ENCODE data around the gene HABP4. TPM values are rescaled to one million over a fixed set of nuclear protein-coding genes. Genes with fewer than 3 reads are reported as not detected.
A peak's percentile ranks its signal among the peaks of the same experiment; 100 is the strongest.

The HABP4 gene
- total and polyA plus RNA-seq, 3 donors from 2014 or later: 30.6 to 67.2 (median 46.9) TPM

DNA sequence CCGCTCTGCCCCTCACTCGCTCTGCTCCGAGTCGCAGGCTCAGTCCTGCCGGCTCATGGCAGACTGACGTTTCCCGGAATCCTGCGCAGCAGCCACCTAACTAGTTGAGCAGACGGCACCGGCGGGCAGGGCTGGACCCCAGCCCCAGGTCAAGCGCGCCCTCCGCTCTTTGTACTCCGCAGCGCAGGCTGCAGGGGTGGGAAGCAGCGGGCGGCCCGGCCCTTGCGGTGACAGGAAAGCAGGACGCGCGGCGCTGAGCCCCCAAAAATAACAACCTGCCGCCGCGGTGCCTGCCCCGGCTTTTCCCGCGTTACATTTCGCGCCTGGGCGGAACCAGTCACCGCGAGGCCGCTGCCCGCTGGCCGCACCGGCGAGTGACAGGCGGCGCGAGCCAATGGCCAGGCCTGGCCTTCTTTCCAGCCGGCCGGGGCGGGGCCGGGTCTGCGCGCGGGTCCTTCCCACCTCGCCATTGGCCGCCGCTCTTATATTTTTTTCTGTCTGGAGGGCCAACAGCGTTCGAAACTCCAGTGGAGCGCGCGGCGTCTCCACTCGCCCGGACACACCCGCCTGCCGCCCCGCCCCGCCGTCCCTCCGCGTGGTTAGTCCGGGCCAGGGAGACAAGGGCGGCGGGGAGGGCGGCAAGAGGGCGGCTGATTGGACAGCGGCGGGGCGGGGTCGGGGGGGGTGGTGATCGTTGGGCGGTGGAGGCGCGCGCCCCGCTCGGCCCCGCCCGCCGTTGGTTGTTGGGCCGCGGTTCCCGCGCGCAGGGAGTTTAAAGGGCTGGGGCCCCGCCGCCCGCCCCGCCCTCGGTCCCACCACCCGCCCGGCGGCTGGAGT is 31.7 kb upstream of the HABP4 start, which contains the start of gene ZNF367:
TSS of gene ZNF367 (minus strand) at position 288 of the 837 bp plus-strand sequence. CDS start 338 bp downstream, outside the sequence.
- TF ChIP-seq POLR2A (IDR thresholded peaks at IDR 0.05) (no peak), CTCF (IDR thresholded peaks at IDR 0.05) (no peak)
- Histone ChIP-seq H3K36me3 (ENCODE audit: low read depth, missing control alignments) (no peaks in the 10 kb centered on the region), H3K4me1 (peaks cover 15% of the 10 kb centered on the region), H3K9me3 (no peaks in the 10 kb centered on the region), H3K27me3 (no peaks in the 10 kb centered on the region), H3K4me3 (peak within 1 kb of the TSS; percentile 62 to 80), H3K27ac (peak within 1 kb of the TSS; percentile 93 to 95)
- peak; percentile 96 for DNase-seq
- intact Hi-C loops (cut with DNase I; ENCODE audit: low total_unique reads): no loop called here
- 0% methylated on average over 70 of the region's 100 CpGs; no CpG with 5 or more reads in 1 of the 2 donors for WGBS, 2 donors

DNA sequence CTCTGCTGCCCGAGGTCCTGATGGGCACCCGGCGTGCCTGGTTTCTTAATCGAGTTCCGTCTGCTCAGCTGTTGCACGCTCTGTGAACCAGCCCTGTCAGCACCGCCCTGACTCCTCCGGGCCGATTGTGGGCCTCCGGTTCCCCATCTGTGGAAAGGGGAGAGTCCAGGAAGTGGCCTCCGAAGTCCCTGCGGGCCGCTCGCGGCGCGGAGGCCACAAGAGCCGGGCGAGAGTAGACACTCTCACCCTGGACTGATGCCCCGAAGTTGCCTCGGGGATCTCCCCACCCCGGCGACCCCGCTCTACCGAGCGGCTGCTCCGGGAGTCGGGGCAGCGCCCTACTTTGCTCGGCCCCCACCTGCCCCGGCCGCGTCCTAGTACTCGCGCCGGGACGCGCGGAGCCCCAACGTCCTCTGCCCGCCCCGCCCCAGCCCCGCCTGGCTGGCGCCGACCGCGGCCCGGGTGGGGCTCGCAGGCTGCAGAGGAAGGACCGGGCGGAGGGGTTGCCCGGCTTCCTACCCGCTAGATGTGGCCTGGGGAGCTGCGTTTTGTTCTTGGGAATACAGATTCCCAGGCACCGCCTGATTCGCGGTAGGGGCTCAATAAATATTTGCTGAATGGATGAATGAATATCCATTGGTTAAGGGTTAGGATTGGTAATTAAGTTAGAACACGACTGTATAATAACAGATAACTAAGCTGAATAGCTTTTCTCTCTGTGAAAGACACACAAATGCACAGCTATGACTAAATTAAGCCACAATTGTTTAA is 30.9 kb upstream of the HABP4 start:
- 0 to 1% methylated on average over 15 to 46 of the region's 58 CpGs for WGBS, 2 donors
- Histone ChIP-seq H3K9me3 (no peaks in the 10 kb centered on the region), H3K4me3 (peak overlapping the region; percentile 62 to 80), H3K4me1 (peaks cover 15% of the 10 kb centered on the region), H3K27ac (peak overlapping the region; percentile 93 to 95), H3K36me3 (ENCODE audit: low read depth, missing control alignments) (no peaks in the 10 kb centered on the region), H3K27me3 (no peaks in the 10 kb centered on the region)
- intact Hi-C loops (cut with DNase I; ENCODE audit: low total_unique reads): no loop called here
- peak; percentile 66 for DNase-seq
- TF ChIP-seq POLR2A (IDR thresholded peaks at IDR 0.05) (no peak), CTCF (IDR thresholded peaks at IDR 0.05) (no peak)

- no peak for TF ChIP-seq POLR2A (IDR thresholded peaks at IDR 0.05)
- TF ChIP-seq CTCF (IDR thresholded peaks at IDR 0.05): no peak
- Histone ChIP-seq H3K27me3 (no peaks in the 10 kb centered on the region), H3K9me3 (no peaks in the 10 kb centered on the region), H3K4me3 (peak overlapping the region; percentile 62 to 80), H3K27ac (peak overlapping the region; percentile 93 to 95), H3K4me1 (peaks cover 15% of the 10 kb centered on the region), H3K36me3 (ENCODE audit: low read depth, missing control alignments) (no peaks in the 10 kb centered on the region)
- no peak for DNase-seq
- intact Hi-C loops (cut with DNase I; ENCODE audit: low total_unique reads): no loop called here
- WGBS, 2 donors: 33 to 50% methylated on average over 2 of the region's 2 CpGs
These were observed 30.3 kb upstream of the HABP4 start for GRCh38 chr9:96419691-96419969.

DNA sequence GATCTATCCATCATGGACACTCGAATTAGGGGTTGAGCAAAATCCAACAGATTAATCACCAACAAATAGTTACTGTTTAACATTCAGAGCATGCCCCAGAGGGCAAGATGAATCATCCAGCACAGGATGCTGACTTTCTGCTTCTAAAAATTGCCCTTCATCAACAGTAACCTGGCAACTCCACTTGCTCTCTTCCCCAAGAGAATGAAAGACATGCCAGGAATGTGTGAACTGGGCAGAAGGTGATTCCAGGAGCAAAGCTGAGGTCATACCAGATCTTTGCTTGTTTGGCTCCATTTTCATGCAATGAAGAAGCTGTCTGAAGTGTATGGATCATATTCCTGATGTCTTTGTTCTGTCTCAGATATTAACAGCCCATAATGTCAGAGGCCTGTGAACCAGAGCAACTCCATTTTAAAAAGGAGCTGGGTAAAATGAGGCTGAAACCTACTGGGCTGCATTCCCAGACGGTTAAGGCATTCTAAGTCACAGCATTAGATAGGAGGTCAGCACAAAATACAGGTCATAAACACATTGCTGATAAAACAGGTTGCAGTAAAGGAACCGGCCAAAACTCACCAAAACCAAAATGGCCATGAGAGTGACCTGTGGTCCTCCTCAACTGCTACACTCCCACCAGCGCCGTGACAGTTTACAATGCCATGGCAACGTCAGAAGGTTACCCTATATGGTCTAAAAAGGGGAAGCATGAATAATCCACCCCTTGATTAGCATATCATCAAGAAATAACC is 29.3 kb upstream of the HABP4 start:
- Histone ChIP-seq H3K27me3 (no peaks in the 10 kb centered on the region), H3K27ac (peak overlapping the region in 1 of 2 donors; percentile 95), H3K4me1 (peaks cover 15% of the 10 kb centered on the region), H3K36me3 (ENCODE audit: low read depth, missing control alignments) (no peaks in the 10 kb centered on the region), H3K9me3 (no peaks in the 10 kb centered on the region), H3K4me3 (no peak overlapping the region)
- TF ChIP-seq POLR2A (IDR thresholded peaks at IDR 0.05) (no peak), CTCF (IDR thresholded peaks at IDR 0.05) (no peak)
- intact Hi-C loops (cut with DNase I; ENCODE audit: low total_unique reads): no loop called here
- no peak for DNase-seq
- WGBS, 2 donors: 44 to 54% methylated on average over 6 of the region's 6 CpGs
